ENCODE results near the gene DHX35. TPM values are rescaled to one million over a fixed set of nuclear protein-coding genes. Genes with fewer than 3 reads are reported as not detected.

Gene DHX35
- total and polyA plus RNA-seq, 2 of the 13 experiments (the other 11 are each of a cell fraction or from before 2014, with no cell fraction given) = 25.8 to 28.7 TPM

DNA sequence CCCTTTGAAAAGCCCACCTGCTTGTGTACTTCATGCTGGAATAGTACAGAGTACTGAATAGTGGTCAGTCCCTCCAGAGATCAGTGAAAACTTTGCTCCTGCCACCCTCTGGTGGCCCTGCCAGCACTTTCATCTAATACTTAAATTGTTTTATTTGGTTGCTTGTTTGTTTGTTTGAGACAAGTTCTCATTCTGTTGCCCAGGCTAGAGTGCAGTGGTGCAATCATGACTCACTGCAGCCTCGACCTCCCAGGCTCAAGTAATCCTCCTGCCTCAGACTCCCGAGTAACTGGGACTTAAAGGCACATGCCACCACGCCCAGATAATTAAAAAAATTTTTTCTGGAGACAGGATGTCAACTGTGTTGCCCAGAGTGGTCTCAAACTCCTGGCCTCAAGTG lies 26.9 kb upstream of the DHX35 start (continued):
- TF ChIP-seq, protein P1, sequence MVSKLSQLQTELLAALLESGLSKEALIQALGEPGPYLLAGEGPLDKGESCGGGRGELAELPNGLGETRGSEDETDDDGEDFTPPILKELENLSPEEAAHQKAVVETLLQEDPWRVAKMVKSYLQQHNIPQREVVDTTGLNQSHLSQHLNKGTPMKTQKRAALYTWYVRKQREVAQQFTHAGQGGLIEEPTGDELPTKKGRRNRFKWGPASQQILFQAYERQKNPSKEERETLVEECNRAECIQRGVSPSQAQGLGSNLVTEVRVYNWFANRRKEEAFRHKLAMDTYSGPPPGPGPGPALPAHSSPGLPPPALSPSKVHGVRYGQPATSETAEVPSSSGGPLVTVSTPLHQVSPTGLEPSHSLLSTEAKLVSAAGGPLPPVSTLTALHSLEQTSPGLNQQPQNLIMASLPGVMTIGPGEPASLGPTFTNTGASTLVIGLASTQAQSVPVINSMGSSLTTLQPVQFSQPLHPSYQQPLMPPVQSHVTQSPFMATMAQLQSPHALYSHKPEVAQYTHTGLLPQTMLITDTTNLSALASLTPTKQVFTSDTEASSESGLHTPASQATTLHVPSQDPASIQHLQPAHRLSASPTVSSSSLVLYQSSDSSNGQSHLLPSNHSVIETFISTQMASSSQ (IDR thresholded peaks at IDR 0.05; ENCODE audit: low read depth) = no peak
- TF ChIP-seq, protein P1 (CRISPR knock-in tag; IDR thresholded peaks at IDR 0.05; ENCODE audit: borderline replicate concordance) = no peak
- TF ChIP-seq HDAC6 (IDR thresholded peaks at IDR 0.05; ENCODE audit: low read depth, low read length) (no peak), SALL2 (CRISPR knock-in tag; IDR thresholded peaks at IDR 0.05) (no peak), ZNF543 (CRISPR knock-in tag; IDR thresholded peaks at IDR 0.05) (no peak), NFE2L2 (IDR thresholded peaks at IDR 0.05; ENCODE audit: low read length) (no peak), YY1 (IDR thresholded peaks at IDR 0.05; ENCODE audit: insufficient read depth, insufficient replicate concordance, low read depth, low read length) (no peak), ZNF569 (CRISPR knock-in tag; IDR thresholded peaks at IDR 0.05; ENCODE audit: borderline replicate concordance) (no peak), ZKSCAN8 (CRISPR knock-in tag; IDR thresholded peaks at IDR 0.05; ENCODE audit: borderline replicate concordance) (no peak), FOSL2 (CRISPR knock-in tag; IDR thresholded peaks at IDR 0.05) (peak; percentile 94), ZNF234 (CRISPR knock-in tag; conservative IDR thresholded peaks at IDR 0.05) (no peak), NAIF1 (CRISPR knock-in tag; IDR thresholded peaks at IDR 0.05; ENCODE audit: borderline replicate concordance) (no peak), SALL1 (CRISPR knock-in tag; IDR thresholded peaks at IDR 0.05) (0 out of 2 replicates have a peak, but pooled peaks have one; percentile 9), ZNF496 (CRISPR knock-in tag; IDR thresholded peaks at IDR 0.05; ENCODE audit: insufficient replicate concordance) (no peak), ZNF24 (IDR thresholded peaks at IDR 0.05) (no peak), PHF20 (CRISPR knock-in tag; IDR thresholded peaks at IDR 0.05) (no peak), HIVEP1 (CRISPR knock-in tag; IDR thresholded peaks at IDR 0.05) (no peak), PLRG1 (conservative IDR thresholded peaks at IDR 0.05) (no peak), ZNF292 (CRISPR knock-in tag; IDR thresholded peaks at IDR 0.05; ENCODE audit: borderline replicate concordance, low read depth) (no peak), ESRRA (CRISPR knock-in tag; IDR thresholded peaks at IDR 0.05; ENCODE audit: low read depth) (0 out of 2 replicates have a peak, but pooled peaks have one; percentile 25), SAP130 (CRISPR knock-in tag; IDR thresholded peaks at IDR 0.05; ENCODE audit: low read depth) (peak; percentile 15; the same call in 1 of the 2 replicates), CHD2 (IDR thresholded peaks at IDR 0.05; ENCODE audit: low read depth, low read length) (no peak), RAD21 (CRISPR knock-in tag; IDR thresholded peaks at IDR 0.05) (peak; percentile 71; the same call in 1 of the 2 replicates), ZNF850 (CRISPR knock-in tag; conservative IDR thresholded peaks at IDR 0.05) (no peak), ZKSCAN5 (CRISPR knock-in tag; IDR thresholded peaks at IDR 0.05) (no peak)

Measured in HepG2 (cell line).